Liver (tissue), 9 donors: ENCODE data around the gene KAT7. TPM values are rescaled to one million over a fixed set of nuclear protein-coding genes. Genes with fewer than 3 reads are reported as not detected.

Source experiments
- DNase-seq: peaks from one replicate; pipeline ENCODE4 v3.0.0-alpha.2; 2017; ENCODE audit warnings: low spot score
- H3K27ac ChIP-seq, 2 donors: one replicate each; pipeline ENCODE4 v1.7.0; 2013; ENCODE audit warnings: inconsistent platforms in 2 of 2, low read length in 2 of 2, control low read depth in 1 of 2, low read depth in 1 of 2, mild to moderate bottlenecking in 1 of 2
- H3K27me3 ChIP-seq, 4 donors: one replicate each; pipeline versions ENCODE4 v1.6.1 to v1.7.0; 2013; ENCODE audit warnings: low read length in 3 of 4, inconsistent platforms in 1 of 4, mild to moderate bottlenecking in 1 of 4, moderate library complexity in 1 of 4; ENCODE audit not compliant: control insufficient read depth in 4 of 4, insufficient read depth in 4 of 4
- H3K36me3 ChIP-seq, 4 donors: one replicate each; pipeline versions ENCODE4 v1.6.1 to v1.7.0; 2013; ENCODE audit warnings: low read length in 3 of 4, mild to moderate bottlenecking in 3 of 4, low read depth in 1 of 4, moderate library complexity in 1 of 4; ENCODE audit not compliant: control insufficient read depth in 4 of 4, insufficient read depth in 3 of 4
- H3K4me1 ChIP-seq, 4 donors: one replicate each; pipeline versions ENCODE4 v1.6.1 to v1.7.0; 2013; ENCODE audit warnings: low read length in 3 of 4, mild to moderate bottlenecking in 3 of 4, moderate library complexity in 1 of 4; ENCODE audit not compliant: control insufficient read depth in 4 of 4, insufficient read depth in 4 of 4
- H3K4me3 ChIP-seq, 3 donors: one replicate each; pipeline versions ENCODE4 v1.6.1 to v1.7.0; 2013; ENCODE audit warnings: low read length in 3 of 3, control low read depth in 1 of 3, low read depth in 1 of 3, mild to moderate bottlenecking in 1 of 3
- H3K9ac ChIP-seq, 2 donors: one replicate each; pipeline ENCODE4 v1.7.0; 2013; ENCODE audit warnings: low read length in 2 of 2, mild to moderate bottlenecking in 2 of 2, moderate library complexity in 2 of 2, control low read depth in 1 of 2, low read depth in 1 of 2
- H3K9me3 ChIP-seq, 4 donors: one replicate each; pipeline versions ENCODE4 v1.6.1 to v1.7.0; 2013; ENCODE audit warnings: low read length in 3 of 4; ENCODE audit not compliant: control insufficient read depth in 4 of 4
- EGR1 ChIP-seq, 2 donors: IDR thresholded peaks; 2 replicates each; pipeline ENCODE4 v1.6.1; 2016 to 2018; ENCODE audit warnings: antibody characterized with exemption in 2 of 2, low read depth in 2 of 2
- FOXA1 ChIP-seq: IDR thresholded peaks from 2 replicates; pipeline ENCODE4 v1.6.1; 2016; ENCODE audit warnings: antibody characterized with exemption
- FOXA2 ChIP-seq: IDR thresholded peaks from 2 replicates; pipeline ENCODE4 v1.6.1; 2016; ENCODE audit warnings: antibody characterized with exemption
- GABPA ChIP-seq, 2 donors: IDR thresholded peaks in 1 of 2; conservative IDR thresholded peaks in 1 of 2; 2 replicates each; pipeline ENCODE4 v1.6.1; 2016; ENCODE audit warnings: antibody characterized with exemption in 2 of 2, mild to moderate bottlenecking in 1 of 2, moderate library complexity in 1 of 2
- HNF4A ChIP-seq, 2 donors: conservative IDR thresholded peaks; 2 replicates each; pipeline ENCODE4 v1.6.1; 2016; ENCODE audit warnings: antibody characterized with exemption in 2 of 2, mild to moderate bottlenecking in 2 of 2
- HNF4G ChIP-seq: IDR thresholded peaks from 2 replicates; pipeline ENCODE4 v1.6.1; 2016; ENCODE audit warnings: antibody characterized with exemption
- JUND ChIP-seq, 2 donors: IDR thresholded peaks; 2 replicates each; pipeline ENCODE4 v1.6.1; 2016; ENCODE audit warnings: antibody characterized with exemption in 2 of 2
- NR2F2 ChIP-seq: IDR thresholded peaks from 2 replicates; pipeline ENCODE4 v1.6.1; 2016; ENCODE audit warnings: antibody characterized with exemption
- RAD21 ChIP-seq, 2 donors: IDR thresholded peaks; 2 replicates each; pipeline ENCODE4 v1.6.1; 2016; ENCODE audit warnings: antibody characterized with exemption in 2 of 2, mild to moderate bottlenecking in 2 of 2
- RXRA ChIP-seq, 2 donors: IDR thresholded peaks; 2 replicates each; pipeline ENCODE4 v1.6.1; 2017 to 2018; ENCODE audit warnings: antibody characterized with exemption in 2 of 2, mild to moderate bottlenecking in 1 of 2
- SP1 ChIP-seq: IDR thresholded peaks from 2 replicates; pipeline ENCODE4 v1.6.1; 2018; ENCODE audit warnings: antibody characterized with exemption, mild to moderate bottlenecking
- TAF1 ChIP-seq: conservative IDR thresholded peaks from 2 replicates; pipeline ENCODE4 v1.6.1; 2016; ENCODE audit warnings: antibody characterized with exemption, mild to moderate bottlenecking
- YY1 ChIP-seq: IDR thresholded peaks from 2 replicates; pipeline ENCODE4 v1.6.1; 2016; ENCODE audit warnings: antibody characterized with exemption, mild to moderate bottlenecking
- WGBS: extraction: QIAGEN DNeasy Blood & Tissue Kit; methylation state at CpG from one replicate; pipeline ENCODE4 v1.1.7; 2013; 5-methylcytosine and 5-hydroxymethylcytosine counted together
- polyA plus RNA-seq, 2 donors: library from polyadenylated mRNA; stranded (reverse) in 1 of 2; unstranded in 1 of 2; fragments of 200-250 nt in 1 of 2; fragments of >200 nt in 1 of 2; fragmentation: Nextera tagmentation in 1 of 2; extraction: Ambion mirVana in 1 of 2; gene quantifications; one replicate each; pipeline versions ENCODE4 v1.2.1 to v1.2.3, GENCODE V29; 2013 to 2015
- total RNA-seq, 2 donors: library from RNA; depleted of rRNA; stranded (reverse); fragments of >200 nt; gene quantifications; one replicate each; pipeline ENCODE4 v1.2.3, GENCODE V29; 2014
- TF ChIP-seq, protein P1 (sequence below): IDR thresholded peaks from 2 replicates; pipeline ENCODE4 v1.6.1; 2016; ENCODE audit warnings: antibody characterized with exemption
- TF ChIP-seq, protein P2 (sequence below): fragments of 150-350 bp; IDR thresholded peaks from 2 replicates; pipeline ENCODE4 v1.5.1; 2017; ENCODE audit warnings: improper control_type of control experiment, low read depth, low read length; ENCODE audit not compliant: missing input control
- TF ChIP-seq, protein P3 (sequence below): IDR thresholded peaks from 2 replicates; pipeline ENCODE4 v1.6.1; 2016; ENCODE audit warnings: antibody characterized with exemption, mild to moderate bottlenecking
- TF ChIP-seq, protein P4 (sequence below): IDR thresholded peaks from 2 replicates; pipeline ENCODE4 v1.6.1; 2016; ENCODE audit warnings: antibody characterized with exemption
- TF ChIP-seq, protein P5 (sequence below): IDR thresholded peaks from 2 replicates; pipeline ENCODE4 v1.6.1; 2016; ENCODE audit warnings: antibody characterized with exemption
- donor health status: healthy.
- donor health status: healthy.
- donor health status: healthy.
- donor health status: healthy.
- donor health status: healthy.

The KAT7 gene
- total and polyA plus RNA-seq, 4 donors: 6.1 to 24.2 (median 12.6) TPM

DNA sequence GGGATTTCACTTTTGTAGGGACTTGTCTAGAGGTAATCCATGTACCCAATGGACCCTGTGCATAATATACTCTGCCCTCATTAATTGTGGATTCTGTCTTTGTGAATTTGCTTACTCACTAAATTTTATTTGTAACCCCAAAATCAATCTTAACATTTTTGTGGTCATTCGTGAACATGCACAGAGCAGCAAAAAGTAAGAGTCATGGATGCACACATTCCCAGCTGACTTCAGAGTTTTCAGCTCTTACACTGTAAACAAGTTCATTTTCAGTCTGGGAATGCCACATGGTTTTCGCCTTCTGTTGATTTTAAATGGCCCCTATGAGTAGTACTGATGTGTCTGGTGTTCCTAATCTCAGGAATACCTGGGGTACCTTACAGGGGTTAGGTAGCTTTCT lies 35.1 kb downstream of the KAT7 start:
- Histone ChIP-seq H3K4me1 (no peaks in the 10 kb centered on the region), H3K27me3 (no peaks in the 10 kb centered on the region), H3K27ac (no peak overlapping the region), H3K36me3 (peaks cover 6 to 74% (median 67%) of the 10 kb centered on the region in 4 donors), H3K9ac (no peak overlapping the region), H3K4me3 (no peak overlapping the region), H3K9me3 (no peaks in the 10 kb centered on the region)
- WGBS: 94% methylated on average over 2 of the region's 2 CpGs
- no peak for DNase-seq
- TF ChIP-seq FOXA2 (no peak), RAD21 (IDR thresholded peaks at IDR 0.05) (no peak), RXRA (IDR thresholded peaks at IDR 0.05) (no peak), TAF1 (no peak), GABPA (IDR thresholded peaks at IDR 0.05 in 1 of 2, conservative IDR thresholded peaks at IDR 0.05 in 1 of 2) (no peak), HNF4A (conservative IDR thresholded peaks at IDR 0.05) (no peak), EGR1 (IDR thresholded peaks at IDR 0.05; ENCODE audit: low read depth in 2 of 2) (no peak), NR2F2 (no peak), YY1 (no peak), HNF4G (no peak), SP1 (no peak), FOXA1 (no peak), JUND (IDR thresholded peaks at IDR 0.05) (no peak)
- TF ChIP-seq, protein P1, sequence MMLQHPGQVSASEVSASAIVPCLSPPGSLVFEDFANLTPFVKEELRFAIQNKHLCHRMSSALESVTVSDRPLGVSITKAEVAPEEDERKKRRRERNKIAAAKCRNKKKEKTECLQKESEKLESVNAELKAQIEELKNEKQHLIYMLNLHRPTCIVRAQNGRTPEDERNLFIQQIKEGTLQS: no peak
- TF ChIP-seq, protein P2, sequence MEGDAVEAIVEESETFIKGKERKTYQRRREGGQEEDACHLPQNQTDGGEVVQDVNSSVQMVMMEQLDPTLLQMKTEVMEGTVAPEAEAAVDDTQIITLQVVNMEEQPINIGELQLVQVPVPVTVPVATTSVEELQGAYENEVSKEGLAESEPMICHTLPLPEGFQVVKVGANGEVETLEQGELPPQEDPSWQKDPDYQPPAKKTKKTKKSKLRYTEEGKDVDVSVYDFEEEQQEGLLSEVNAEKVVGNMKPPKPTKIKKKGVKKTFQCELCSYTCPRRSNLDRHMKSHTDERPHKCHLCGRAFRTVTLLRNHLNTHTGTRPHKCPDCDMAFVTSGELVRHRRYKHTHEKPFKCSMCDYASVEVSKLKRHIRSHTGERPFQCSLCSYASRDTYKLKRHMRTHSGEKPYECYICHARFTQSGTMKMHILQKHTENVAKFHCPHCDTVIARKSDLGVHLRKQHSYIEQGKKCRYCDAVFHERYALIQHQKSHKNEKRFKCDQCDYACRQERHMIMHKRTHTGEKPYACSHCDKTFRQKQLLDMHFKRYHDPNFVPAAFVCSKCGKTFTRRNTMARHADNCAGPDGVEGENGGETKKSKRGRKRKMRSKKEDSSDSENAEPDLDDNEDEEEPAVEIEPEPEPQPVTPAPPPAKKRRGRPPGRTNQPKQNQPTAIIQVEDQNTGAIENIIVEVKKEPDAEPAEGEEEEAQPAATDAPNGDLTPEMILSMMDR: no peak
- TF ChIP-seq, protein P3, sequence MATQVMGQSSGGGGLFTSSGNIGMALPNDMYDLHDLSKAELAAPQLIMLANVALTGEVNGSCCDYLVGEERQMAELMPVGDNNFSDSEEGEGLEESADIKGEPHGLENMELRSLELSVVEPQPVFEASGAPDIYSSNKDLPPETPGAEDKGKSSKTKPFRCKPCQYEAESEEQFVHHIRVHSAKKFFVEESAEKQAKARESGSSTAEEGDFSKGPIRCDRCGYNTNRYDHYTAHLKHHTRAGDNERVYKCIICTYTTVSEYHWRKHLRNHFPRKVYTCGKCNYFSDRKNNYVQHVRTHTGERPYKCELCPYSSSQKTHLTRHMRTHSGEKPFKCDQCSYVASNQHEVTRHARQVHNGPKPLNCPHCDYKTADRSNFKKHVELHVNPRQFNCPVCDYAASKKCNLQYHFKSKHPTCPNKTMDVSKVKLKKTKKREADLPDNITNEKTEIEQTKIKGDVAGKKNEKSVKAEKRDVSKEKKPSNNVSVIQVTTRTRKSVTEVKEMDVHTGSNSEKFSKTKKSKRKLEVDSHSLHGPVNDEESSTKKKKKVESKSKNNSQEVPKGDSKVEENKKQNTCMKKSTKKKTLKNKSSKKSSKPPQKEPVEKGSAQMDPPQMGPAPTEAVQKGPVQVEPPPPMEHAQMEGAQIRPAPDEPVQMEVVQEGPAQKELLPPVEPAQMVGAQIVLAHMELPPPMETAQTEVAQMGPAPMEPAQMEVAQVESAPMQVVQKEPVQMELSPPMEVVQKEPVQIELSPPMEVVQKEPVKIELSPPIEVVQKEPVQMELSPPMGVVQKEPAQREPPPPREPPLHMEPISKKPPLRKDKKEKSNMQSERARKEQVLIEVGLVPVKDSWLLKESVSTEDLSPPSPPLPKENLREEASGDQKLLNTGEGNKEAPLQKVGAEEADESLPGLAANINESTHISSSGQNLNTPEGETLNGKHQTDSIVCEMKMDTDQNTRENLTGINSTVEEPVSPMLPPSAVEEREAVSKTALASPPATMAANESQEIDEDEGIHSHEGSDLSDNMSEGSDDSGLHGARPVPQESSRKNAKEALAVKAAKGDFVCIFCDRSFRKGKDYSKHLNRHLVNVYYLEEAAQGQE: no peak
- TF ChIP-seq, protein P4, sequence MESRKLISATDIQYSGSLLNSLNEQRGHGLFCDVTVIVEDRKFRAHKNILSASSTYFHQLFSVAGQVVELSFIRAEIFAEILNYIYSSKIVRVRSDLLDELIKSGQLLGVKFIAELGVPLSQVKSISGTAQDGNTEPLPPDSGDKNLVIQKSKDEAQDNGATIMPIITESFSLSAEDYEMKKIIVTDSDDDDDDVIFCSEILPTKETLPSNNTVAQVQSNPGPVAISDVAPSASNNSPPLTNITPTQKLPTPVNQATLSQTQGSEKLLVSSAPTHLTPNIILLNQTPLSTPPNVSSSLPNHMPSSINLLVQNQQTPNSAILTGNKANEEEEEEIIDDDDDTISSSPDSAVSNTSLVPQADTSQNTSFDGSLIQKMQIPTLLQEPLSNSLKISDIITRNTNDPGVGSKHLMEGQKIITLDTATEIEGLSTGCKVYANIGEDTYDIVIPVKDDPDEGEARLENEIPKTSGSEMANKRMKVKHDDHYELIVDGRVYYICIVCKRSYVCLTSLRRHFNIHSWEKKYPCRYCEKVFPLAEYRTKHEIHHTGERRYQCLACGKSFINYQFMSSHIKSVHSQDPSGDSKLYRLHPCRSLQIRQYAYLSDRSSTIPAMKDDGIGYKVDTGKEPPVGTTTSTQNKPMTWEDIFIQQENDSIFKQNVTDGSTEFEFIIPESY: no peak
- TF ChIP-seq, protein P5, sequence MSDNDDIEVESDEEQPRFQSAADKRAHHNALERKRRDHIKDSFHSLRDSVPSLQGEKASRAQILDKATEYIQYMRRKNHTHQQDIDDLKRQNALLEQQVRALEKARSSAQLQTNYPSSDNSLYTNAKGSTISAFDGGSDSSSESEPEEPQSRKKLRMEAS: no peak
